IMR-90 (cell line): ENCODE data around the gene FADS6. TPM values are rescaled to one million over a fixed set of nuclear protein-coding genes. Genes with fewer than 3 reads are reported as not detected.
"Not testable (repeated sequence)": the region's sequence is repeated elsewhere in the genome, so short reads cannot be mapped to it uniquely, and the experiment has no call there.

ENCODE experiments used
- ATAC-seq: fragments of 200-7000 bp; cut with Tn5 transposase; 2 replicates; pipeline ENCODE4 v1.9.1; 2020; ENCODE audit warnings: low read depth, mild to moderate bottlenecking, moderate library complexity
- BruUV-seq: library from RNA; stranded (reverse); fragments of 400-500 nt; replicated peaks from 2 replicates; lab custom pipeline; 2021; lab: Mats Ljungman, UMichigan
- CTCF ChIA-PET: fragments of 300-600 bp; formaldehyde crosslinking; extraction: SDS; loops from one replicate; lab custom pipeline; 2021; ENCODE audit warnings: antibody characterized with exemption; lab: Yijun Ruan, JAX
- POLR2A ChIA-PET: fragments of 300-600 bp; sonication (Branson Sonifier 250); formaldehyde crosslinking; loops from one replicate; lab custom pipeline; 2022; ENCODE audit warnings: antibody characterized with exemption; ENCODE audit not compliant: unreplicated experiment; lab: Charles Lee
- DNase-seq: peaks from one replicate; pipeline ENCODE4 v3.0.0; 2013
- H2AFZ ChIP-seq: replicated peaks from 2 replicates; pipeline ENCODE3; 2013; ENCODE audit warnings: low read length, mild to moderate bottlenecking; ENCODE audit not compliant: poor library complexity
- H2AK5ac ChIP-seq: 2 replicates; pipeline ENCODE4 v1.6.1; 2013; ENCODE audit warnings: low read depth, low read length, inconsistent platforms
- H2AK9ac ChIP-seq: replicated peaks from 2 replicates; pipeline ENCODE3; 2013; ENCODE audit warnings: mild to moderate bottlenecking, low read depth, low read length, moderate library complexity; ENCODE audit not compliant: poor library complexity
- H2BK120ac ChIP-seq: 2 replicates; pipeline ENCODE4 v1.6.1; 2013; ENCODE audit warnings: low read depth, low read length, inconsistent platforms
- H2BK15ac ChIP-seq: 3 replicates; pipeline ENCODE4 v1.6.1; 2013; ENCODE audit warnings: low read depth, low read length, inconsistent platforms
- H2BK20ac ChIP-seq: 2 replicates; pipeline ENCODE4 v1.6.1; 2013; ENCODE audit warnings: low read depth, mild to moderate bottlenecking, inconsistent platforms, low read length, moderate library complexity
- H2BK5ac ChIP-seq: 2 replicates; pipeline ENCODE4 v1.6.1; 2013; ENCODE audit warnings: mild to moderate bottlenecking, low read depth, low read length, inconsistent platforms; ENCODE audit not compliant: poor library complexity, severe bottlenecking
- H3K14ac ChIP-seq: replicated peaks from 2 replicates; pipeline ENCODE4 v1.6.1; 2013; ENCODE audit warnings: low read depth, low read length, inconsistent platforms
- H3K18ac ChIP-seq: 2 replicates; pipeline ENCODE4 v1.6.1; 2013; ENCODE audit warnings: low read depth, low read length, control low read depth
- H3K23ac ChIP-seq: 2 replicates; pipeline ENCODE4 v1.6.1; 2013; ENCODE audit warnings: low read depth, low read length, inconsistent platforms
- H3K27ac ChIP-seq: 2 replicates; pipeline ENCODE4 v1.5.1; 2013; ENCODE audit warnings: mild to moderate bottlenecking, control low read depth, low read length; ENCODE audit not compliant: insufficient read depth
- H3K27me3 ChIP-seq: 2 replicates; pipeline ENCODE4 v1.6.1; 2013; ENCODE audit warnings: low read length; ENCODE audit not compliant: control insufficient read depth, insufficient read depth
- H3K36me3 ChIP-seq: 2 replicates; pipeline ENCODE4 v1.6.1; 2013; ENCODE audit warnings: low read length, mixed read lengths; ENCODE audit not compliant: control insufficient read depth, insufficient read depth
- H3K4ac ChIP-seq: 2 replicates; pipeline ENCODE4 v1.6.1; 2013; ENCODE audit warnings: low read depth, low read length, inconsistent platforms
- H3K4me1 ChIP-seq: 2 replicates; pipeline ENCODE4 v1.6.1; 2013; ENCODE audit warnings: low read length, mixed read lengths; ENCODE audit not compliant: control insufficient read depth, insufficient read depth
- H3K4me2 ChIP-seq: 2 replicates; pipeline ENCODE4 v1.6.1; 2013; ENCODE audit warnings: low read depth, mild to moderate bottlenecking, control low read depth, low read length, moderate library complexity
- H3K4me3 ChIP-seq: 2 replicates; pipeline ENCODE4 v1.5.1; 2013; ENCODE audit warnings: low read depth, mild to moderate bottlenecking, control low read depth, low read length, moderate library complexity; ENCODE audit not compliant: insufficient read depth
- H3K56ac ChIP-seq: 2 replicates; pipeline ENCODE4 v1.6.1; 2013; ENCODE audit warnings: low read length, inconsistent platforms; ENCODE audit not compliant: insufficient read depth; ENCODE audit errors: extremely low read depth
- H3K79me1 ChIP-seq, 2 experiments: 2 replicates each; pipeline ENCODE4 v1.6.1; 2013; ENCODE audit warnings: low read length in 2 of 2, inconsistent platforms in 1 of 2, low read depth in 1 of 2
- H3K9ac ChIP-seq: 2 replicates; pipeline ENCODE4 v1.6.1; 2013; ENCODE audit warnings: low read depth, low read length, control low read depth
- H3K9me1 ChIP-seq: 2 replicates; pipeline ENCODE4 v1.6.1; 2013; ENCODE audit warnings: low read length, inconsistent platforms; ENCODE audit not compliant: insufficient read depth
- H3K9me3 ChIP-seq: 2 replicates; pipeline ENCODE4 v1.6.1; 2013; ENCODE audit warnings: low read length; ENCODE audit not compliant: control insufficient read depth, insufficient read depth
- H4K20me1 ChIP-seq: 2 replicates; pipeline ENCODE4 v1.6.1; 2013; ENCODE audit warnings: low read length, inconsistent platforms; ENCODE audit not compliant: insufficient read depth
- H4K5ac ChIP-seq: 2 replicates; pipeline ENCODE4 v1.6.1; 2013; ENCODE audit warnings: mild to moderate bottlenecking, low read depth, low read length, control low read depth
- H4K8ac ChIP-seq, 2 experiments: 2 replicates each; pipeline ENCODE4 v1.6.1; 2013; ENCODE audit warnings: low read depth in 2 of 2, low read length in 2 of 2, control low read depth in 1 of 2, inconsistent platforms in 1 of 2
- H4K91ac ChIP-seq: 2 replicates; pipeline ENCODE4 v1.6.1; 2013; ENCODE audit warnings: low read depth, low read length, inconsistent platforms; ENCODE audit not compliant: insufficient read depth
- WGBS, 2 experiments: methylation state at CpG; one replicate each; pipeline versions ENCODE4 v1.1.5 to v1.1.7; 2013; ENCODE audit warnings: missing lambda C conversion rate in 2 of 2; ENCODE audit not compliant: insufficient read length in 1 of 2; ENCODE audit errors: extremely low coverage in 2 of 2; 5-methylcytosine and 5-hydroxymethylcytosine counted together
- dilution Hi-C: fragments of 300-500 bp; cut with HindIII; formaldehyde crosslinking; loops from one replicate; pipeline ENCODE4 v1.14.3; 2018; ENCODE audit warnings: low sequenced_read_pairs; ENCODE audit not compliant: unreplicated experiment
- in situ Hi-C: fragments of 300-500 bp; cut with MboI; formaldehyde crosslinking; loops from 3 replicates; pipeline ENCODE4 v1.14.3; 2019; ENCODE audit warnings: low sequenced_read_pairs, inconsistent platforms, mixed read lengths
- intact Hi-C: fragments of 100-400 bp; cut with micrococcal nuclease; formaldehyde crosslinking; loops from 2 replicates; pipeline ENCODE4 v1.10.0; 2022
- polyA plus RNA-seq, 3 experiments: library from polyadenylated mRNA; depleted of rRNA; stranded (reverse); fragments of >200 nt; gene quantifications; 2 replicates each; pipeline ENCODE4 v1.2.3, GENCODE V29; 2012; ENCODE audit warnings: low replicate concordance in 1 of 3
- total RNA-seq: library from RNA; depleted of rRNA; stranded (reverse); fragments of >200 nt; gene quantifications from 2 replicates; pipeline ENCODE4 v1.2.3, GENCODE V29; 2012

Gene FADS6
- total and polyA plus RNA-seq, 2 of the 4 experiments (the other 2 are of a cell fraction), result not detected

GRCh38 chr17:74906214-74906793 is 12.9 kb upstream of the FADS6 start:
- CTCF ChIA-PET, H2BK5ac ChIP-seq, H3K4me3 ChIP-seq, H3K79me1 ChIP-seq, H2BK20ac ChIP-seq, H3K4me1 ChIP-seq, H2AFZ ChIP-seq, H2AK5ac ChIP-seq, H2BK120ac ChIP-seq, H3K27ac ChIP-seq, H2BK15ac ChIP-seq, H4K20me1 ChIP-seq, H4K91ac ChIP-seq, in situ Hi-C loops, POLR2A ChIA-PET, H3K9me1 ChIP-seq, H3K56ac ChIP-seq, H4K5ac ChIP-seq, H3K9ac ChIP-seq, DNase-seq, ATAC-seq, intact Hi-C loops, H3K4me2 ChIP-seq, H4K8ac ChIP-seq, H2AK9ac ChIP-seq, H3K18ac ChIP-seq, dilution Hi-C loops, H3K23ac ChIP-seq, H3K36me3 ChIP-seq, H3K14ac ChIP-seq, H3K4ac ChIP-seq, BruUV-seq, H3K9me3 ChIP-seq: not testable (repeated sequence)
- no CpG with 5 or more reads among the region's 6 CpGs for WGBS, 2 experiments
- H3K27me3 ChIP-seq, result peaks cover 25% of the 10 kb centered on the region
